Gastroesophageal sphincter (tissue), 4 donors: ENCODE results near the gene MMP11. TPM values are rescaled to one million over a fixed set of nuclear protein-coding genes. Genes with fewer than 3 reads are reported as not detected.

Source experiments
- ATAC-seq: fragments of 150-250 bp; one replicate; pipeline ENCODE4 v1.9.1; 2016; ENCODE audit warnings: mild to moderate bottlenecking, moderate library complexity
- H3K27ac ChIP-seq, 4 donors: fragments of 200-600 bp; sonication (generic) in 3 of 4; 1 replicate in 3 of 4; 2 replicates in 1 of 4; pipeline ENCODE4 v1.5.1; 2016 to 2019
- H3K27me3 ChIP-seq: fragments of 200-600 bp; sonication (generic); one replicate; pipeline ENCODE4 v1.5.1; 2019
- H3K36me3 ChIP-seq, 2 donors: fragments of 200-600 bp; sonication (generic); one replicate each; pipeline ENCODE4 v1.5.1; 2019; ENCODE audit warnings: control low read depth in 1 of 2
- H3K4me1 ChIP-seq, 3 donors: fragments of 200-600 bp; sonication (generic); 1 replicate in 2 of 3; 2 replicates in 1 of 3; pipeline ENCODE4 v1.5.1; 2016 to 2019; ENCODE audit warnings: control low read depth in 2 of 3
- H3K4me3 ChIP-seq, 2 donors: fragments of 200-600 bp; sonication (generic); one replicate each; pipeline ENCODE4 v1.5.1; 2019; ENCODE audit warnings: mild to moderate bottlenecking in 1 of 2, moderate library complexity in 1 of 2
- H3K9me3 ChIP-seq, 3 donors: fragments of 200-600 bp; sonication (generic); one replicate each; pipeline ENCODE4 v1.5.1; 2017 to 2019; ENCODE audit warnings: control low read depth in 2 of 3
- CTCF ChIP-seq, 4 experiments: fragments of 200-600 bp in 2 of 4; fragments of 450-650 bp in 2 of 4; sonication (generic) in 1 of 4; IDR thresholded peaks; one replicate each; pipeline ENCODE4 v1.5.1; 2017 to 2019; ENCODE audit warnings: antibody characterized with exemption in 4 of 4, mild to moderate bottlenecking in 2 of 4, moderate library complexity in 2 of 4
- EP300 ChIP-seq: sonication (generic); formaldehyde crosslinking; IDR thresholded peaks from one replicate; pipeline ENCODE4 v1.6.1; 2017; ENCODE audit warnings: antibody characterized with exemption, mild to moderate bottlenecking
- POLR2A ChIP-seq, 2 donors: fragments of 450-650 bp; IDR thresholded peaks; one replicate each; pipeline ENCODE4 v1.6.1; 2017; ENCODE audit warnings: antibody characterized with exemption in 2 of 2, mild to moderate bottlenecking in 2 of 2, moderate library complexity in 1 of 2
- POLR2AphosphoS5 ChIP-seq: sonication (generic); formaldehyde crosslinking; IDR thresholded peaks from one replicate; pipeline ENCODE4 v1.6.1; 2017; ENCODE audit warnings: antibody characterized with exemption
- WGBS, 2 donors: methylation state at CpG; one replicate each; pipeline ENCODE4 v1.1.5; 2018; ENCODE audit warnings: low coverage in 1 of 2; 5-methylcytosine and 5-hydroxymethylcytosine counted together
- total RNA-seq, 4 donors: library from RNA; depleted of rRNA; stranded (reverse); fragments of >200 nt; gene quantifications; one replicate each; pipeline ENCODE4 v1.1.0, GENCODE V29; 2016

MMP11 gene
- total RNA-seq, 4 donors from 2014 or later: 2.3 to 11.0 (median 9.7) TPM

GRCh38 chr22:23831781-23832180 lies 59.1 kb downstream of the MMP11 start:
- no peak overlapping the region for H3K4me3 ChIP-seq
- WGBS, 2 donors: no CpG with 5 or more reads among the region's 10 CpGs
- no peak overlapping the region for H3K27ac ChIP-seq
- H3K9me3 ChIP-seq: no peaks in the 10 kb centered on the region
- peaks cover 0 to 24% (median 0%) of the 10 kb centered on the region in 3 donors for H3K4me1 ChIP-seq
- H3K36me3 ChIP-seq: peaks cover 0 to 98% of the 10 kb centered on the region in 2 donors
- no peaks in the 10 kb centered on the region for H3K27me3 ChIP-seq
- TF ChIP-seq POLR2A (IDR thresholded peaks at IDR 0.05) (no peak), EP300 (no peak), CTCF (IDR thresholded peaks at IDR 0.05) (no peak), POLR2AphosphoS5 (no peak)
- ATAC-seq: no peak

DNA sequence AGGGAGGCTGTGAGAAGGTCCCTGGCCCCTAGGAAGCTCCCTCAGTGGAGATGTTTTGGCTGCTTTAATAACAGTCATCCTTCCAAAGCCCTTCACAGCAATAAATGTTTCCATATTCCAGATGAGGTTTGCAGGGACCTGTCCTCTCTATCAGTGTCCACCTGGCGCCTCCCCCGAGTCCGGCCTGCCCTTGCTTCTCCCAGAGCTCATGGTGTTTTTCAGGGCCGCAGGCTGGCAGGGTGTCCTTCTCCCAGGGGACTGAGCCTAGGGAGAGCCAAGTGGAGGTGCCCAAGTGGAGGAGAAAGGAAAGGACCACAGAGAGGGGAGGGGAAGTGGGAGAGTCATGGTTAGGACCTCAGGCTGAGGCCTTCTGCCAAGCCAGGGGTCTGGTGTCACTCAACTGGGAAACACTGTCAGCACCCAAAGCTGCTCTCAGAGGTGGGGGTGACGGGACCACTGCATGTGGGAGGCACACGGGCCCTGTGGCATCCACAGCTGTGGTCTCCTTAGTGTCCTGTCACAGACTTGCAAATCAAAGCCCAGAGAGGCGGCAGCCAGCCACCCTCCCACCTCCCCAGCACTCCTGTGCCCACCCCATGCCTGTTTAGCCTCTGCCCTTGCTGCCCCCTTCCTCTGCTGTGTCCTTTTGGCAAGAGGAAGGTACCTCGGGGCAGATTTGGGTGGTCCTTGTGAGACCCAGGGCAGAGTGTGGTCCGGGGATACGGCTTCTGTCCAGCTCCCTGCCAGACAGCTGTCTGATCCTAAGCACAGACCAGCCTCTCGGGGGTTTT lies 59.8 kb downstream of the MMP11 start:
- H3K4me1 ChIP-seq: peaks cover 0 to 24% (median 0%) of the 10 kb centered on the region in 3 donors
- no peak for ATAC-seq
- H3K4me3 ChIP-seq: no peak overlapping the region
- no peaks in the 10 kb centered on the region for H3K9me3 ChIP-seq
- H3K36me3 ChIP-seq: peaks cover 0 to 98% of the 10 kb centered on the region in 2 donors
- H3K27ac ChIP-seq: no peak overlapping the region
- H3K27me3 ChIP-seq: no peaks in the 10 kb centered on the region
- 33 to 40% methylated on average over 1 to 3 of the region's 11 CpGs for WGBS, 2 donors
- no peak for TF ChIP-seq POLR2AphosphoS5
- no peak for TF ChIP-seq EP300
- TF ChIP-seq POLR2A (IDR thresholded peaks at IDR 0.05): no peak
- no peak for TF ChIP-seq CTCF (IDR thresholded peaks at IDR 0.05)

DNA sequence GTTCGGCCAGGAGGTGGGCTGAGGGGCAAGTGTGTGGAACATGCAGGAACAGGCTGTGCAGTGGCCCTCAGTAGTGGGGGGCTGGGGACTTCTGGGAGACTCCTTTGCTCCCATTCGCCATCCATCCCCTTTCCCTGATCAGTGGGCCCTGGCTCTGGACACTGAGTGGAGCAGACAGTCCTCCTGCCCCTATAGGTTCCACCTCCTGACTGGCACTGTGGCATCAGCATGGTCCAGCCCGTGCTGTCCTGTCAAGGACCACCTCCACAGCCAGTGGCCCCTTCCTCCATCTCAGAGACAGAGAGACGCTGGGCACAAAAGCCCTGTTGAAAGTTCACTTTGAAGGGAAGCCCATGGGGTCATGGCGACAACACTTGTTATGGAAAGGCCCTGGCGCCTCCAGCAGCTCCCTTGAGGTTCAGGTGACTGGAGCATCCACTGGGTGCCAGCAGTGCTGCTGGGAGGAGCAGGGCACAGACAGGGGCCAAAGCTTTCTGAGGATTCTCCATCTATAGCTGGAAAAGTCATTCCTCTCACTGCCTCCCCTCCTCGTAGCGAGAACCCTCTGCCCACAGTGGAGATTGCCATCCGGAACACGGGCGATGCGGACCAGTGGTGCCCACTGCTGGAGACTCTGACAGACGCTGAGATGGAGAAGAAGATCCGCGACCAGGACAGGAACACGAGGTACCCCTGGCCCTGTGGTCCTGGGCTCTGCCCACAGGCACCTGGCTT lies 60.5 kb downstream of the MMP11 start:
- no peak for ATAC-seq
- H3K27ac ChIP-seq: no peak overlapping the region
- 100% methylated on average over 1 of the region's 16 CpGs; no CpG with 5 or more reads in 1 of the 2 donors for WGBS, 2 donors
- H3K4me3 ChIP-seq: no peak overlapping the region
- H3K9me3 ChIP-seq: no peaks in the 10 kb centered on the region
- H3K36me3 ChIP-seq: peaks cover 0 to 94% of the 10 kb centered on the region in 2 donors
- no peak for TF ChIP-seq CTCF (IDR thresholded peaks at IDR 0.05)
- TF ChIP-seq POLR2AphosphoS5: no peak
- TF ChIP-seq POLR2A (IDR thresholded peaks at IDR 0.05): no peak
- no peak for TF ChIP-seq EP300
- peaks cover 0 to 30% (median 3%) of the 10 kb centered on the region in 3 donors for H3K4me1 ChIP-seq
- H3K27me3 ChIP-seq: no peaks in the 10 kb centered on the region

Other genes starting within 250 kb of the MMP11 start
- gene IGLL1, start 192.6 kb upstream of the MMP11 start, total RNA-seq: not detected
- 1 to 10 TPM in 1 of 4 donors, not detected in 3; 2.2 TPM for gene DRICH1, start 140.5 kb upstream of the MMP11 start, total RNA-seq
- gene RGL4, start 81.8 kb upstream of the MMP11 start, total RNA-seq: under 1 TPM in 1 of 4 donors, not detected in 3; 0.27 TPM
- 1 to 10 TPM; 3.5 to 8.0 (median 5.5) TPM for gene ZNF70, start 21.7 kb upstream of the MMP11 start, total RNA-seq
- 1 to 10 TPM in 1 of 4 donors, not detected in 3; 1.9 TPM for gene VPREB3, start 18.4 kb upstream of the MMP11 start, total RNA-seq
- under 1 TPM in 2 of 4 donors, not detected in 2; 0.54 to 0.81 TPM for gene C22orf15, start 9.9 kb upstream of the MMP11 start, total RNA-seq
- gene CHCHD10, start 4.9 kb upstream of the MMP11 start, total RNA-seq: 10 to 100 TPM in 3 of 4 donors, 1 to 10 TPM in 1; 2.0 to 40.6 (median 28.1) TPM
- gene SMARCB1, start 14.1 kb downstream of the MMP11 start, total RNA-seq: 10 to 100 TPM; 27.9 to 58.8 (median 32.7) TPM
- 1 to 10 TPM in 1 of 4 donors, not detected in 3; 1.7 TPM for gene DERL3, start 66.2 kb downstream of the MMP11 start, total RNA-seq
- gene SLC2A11, start 85.0 kb downstream of the MMP11 start, total RNA-seq: 10 to 100 TPM in 3 of 4 donors, 1 to 10 TPM in 1; 7.3 to 39.8 (median 18.8) TPM
- 100 to 1,000 TPM; 164 to 261 (median 237) TPM for gene MIF, start 121.5 kb downstream of the MMP11 start, total RNA-seq
- gene GSTT2B, start 188.3 kb downstream of the MMP11 start, total RNA-seq: 10 to 100 TPM in 2 of 4 donors, not detected in 2; 10.8 to 12.3 TPM
- 1 to 10 TPM in 2 of 4 donors, not detected in 2; 2.2 to 3.4 TPM for gene DDTL, start 194.0 kb downstream of the MMP11 start, total RNA-seq
- gene DDT, start 201.6 kb downstream of the MMP11 start, total RNA-seq: 100 to 1,000 TPM; 100 to 136 (median 123) TPM
- 1 to 10 TPM in 1 of 4 donors, not detected in 3; 3.0 TPM for gene GSTT2, start 207.3 kb downstream of the MMP11 start, total RNA-seq
- under 1 TPM in 1 of 4 donors, not detected in 3; 0.23 TPM for gene GSTT4, start 232.6 kb downstream of the MMP11 start, total RNA-seq
- gene CABIN1, start 238.5 kb downstream of the MMP11 start, total RNA-seq: 10 to 100 TPM; 37.9 to 75.4 (median 52.1) TPM